ENCODE data around the gene IL16.

The IL16 gene

GRCh38 chr15:81174792-81175327 is 21.8 kb upstream of the IL16 start:
- no peak for DNase-seq (ENCODE audit: low read depth)

DNA sequence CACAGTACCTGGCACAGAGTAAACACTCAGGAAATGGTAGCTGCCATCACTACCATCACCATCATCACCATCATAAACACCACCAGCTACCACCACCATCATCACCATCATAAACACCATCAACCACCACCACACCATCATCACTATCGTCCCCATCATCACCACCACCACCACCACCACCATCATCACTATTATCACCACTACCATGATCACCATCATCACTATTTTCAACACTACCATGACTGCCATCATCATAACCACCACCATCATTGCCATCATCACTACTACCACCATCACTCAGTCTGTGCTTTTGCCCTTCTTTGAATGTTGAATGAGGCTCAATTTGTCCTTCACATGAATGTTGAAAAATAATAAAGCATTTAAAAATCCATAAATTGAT is 21.2 kb upstream of the IL16 start:
- DNase-seq (ENCODE audit: low read depth) = no peak

- no peak for DNase-seq (ENCODE audit: low read depth)
Observed at GRCh38 chr15:81176291-81176893, 20.3 kb upstream of the IL16 start.

- DNase-seq (ENCODE audit: low read depth) = no peak
Observed at GRCh38 chr15:81178365-81178764, 18.3 kb upstream of the IL16 start.

GRCh38 chr15:81181220-81181619 is 15.5 kb upstream of the IL16 start:
- no peak for DNase-seq (ENCODE audit: low read depth)

GRCh38 chr15:81182031-81182755 is 14.5 kb upstream of the IL16 start:
- DNase-seq (ENCODE audit: low read depth) = no peak

DNA sequence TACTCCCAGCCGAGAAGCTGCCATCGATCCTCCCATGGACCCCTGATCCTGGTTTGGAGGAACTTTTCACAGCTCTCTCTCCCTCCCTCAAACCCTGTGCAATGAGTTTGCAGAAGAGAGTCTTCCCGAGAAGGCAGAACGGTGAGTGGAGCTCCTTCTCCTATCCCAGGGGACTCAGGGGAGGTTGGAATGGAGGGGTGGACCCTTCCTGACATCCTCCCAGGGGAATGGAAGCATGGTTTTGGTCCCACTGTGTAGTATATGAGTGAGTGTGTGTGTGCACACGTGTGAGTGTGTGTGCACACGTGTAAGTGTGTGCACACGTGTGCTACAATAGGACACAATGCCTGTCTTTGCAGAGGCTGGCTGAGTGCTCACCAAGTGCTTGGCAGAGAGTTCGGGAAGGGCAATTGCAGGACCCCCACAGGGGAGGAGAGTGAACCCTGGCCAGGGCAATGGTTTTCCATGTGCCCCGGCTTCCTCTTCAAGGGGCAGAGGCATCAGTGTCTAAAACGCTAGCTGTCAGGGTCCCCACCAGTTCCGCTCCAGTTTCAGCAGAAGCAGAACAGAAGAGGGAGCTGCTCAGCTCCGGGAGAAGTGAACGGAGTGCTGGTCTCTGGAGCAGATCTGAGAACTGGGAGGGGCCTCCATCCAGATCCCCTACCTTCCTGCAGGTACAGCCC is 13.8 kb upstream of the IL16 start:
- no peak for DNase-seq (ENCODE audit: low read depth)

GRCh38 chr15:81183439-81183775 is 13.3 kb upstream of the IL16 start:
- no peak for DNase-seq (ENCODE audit: low read depth)

DNA sequence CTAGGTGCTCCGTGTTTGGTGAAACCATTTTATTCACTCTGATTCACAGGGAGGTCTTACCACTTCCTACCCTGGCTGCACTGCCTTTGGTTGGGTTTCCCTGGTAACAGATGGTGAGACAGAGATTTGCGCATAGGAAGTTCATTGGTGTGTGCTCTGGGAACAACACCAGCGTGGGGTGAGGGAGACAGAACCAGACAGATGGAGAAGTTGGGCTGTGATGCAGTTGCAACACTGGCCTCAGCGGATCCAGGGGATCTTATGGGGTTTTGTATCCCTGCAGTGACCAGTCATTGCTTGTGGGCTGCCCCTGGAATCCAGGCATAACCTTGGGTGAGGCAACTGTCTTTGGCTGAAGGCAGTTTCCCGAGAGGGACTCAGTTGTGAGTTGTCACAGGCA is 12.5 kb upstream of the IL16 start:
- no peak for DNase-seq (ENCODE audit: low read depth)

DNA sequence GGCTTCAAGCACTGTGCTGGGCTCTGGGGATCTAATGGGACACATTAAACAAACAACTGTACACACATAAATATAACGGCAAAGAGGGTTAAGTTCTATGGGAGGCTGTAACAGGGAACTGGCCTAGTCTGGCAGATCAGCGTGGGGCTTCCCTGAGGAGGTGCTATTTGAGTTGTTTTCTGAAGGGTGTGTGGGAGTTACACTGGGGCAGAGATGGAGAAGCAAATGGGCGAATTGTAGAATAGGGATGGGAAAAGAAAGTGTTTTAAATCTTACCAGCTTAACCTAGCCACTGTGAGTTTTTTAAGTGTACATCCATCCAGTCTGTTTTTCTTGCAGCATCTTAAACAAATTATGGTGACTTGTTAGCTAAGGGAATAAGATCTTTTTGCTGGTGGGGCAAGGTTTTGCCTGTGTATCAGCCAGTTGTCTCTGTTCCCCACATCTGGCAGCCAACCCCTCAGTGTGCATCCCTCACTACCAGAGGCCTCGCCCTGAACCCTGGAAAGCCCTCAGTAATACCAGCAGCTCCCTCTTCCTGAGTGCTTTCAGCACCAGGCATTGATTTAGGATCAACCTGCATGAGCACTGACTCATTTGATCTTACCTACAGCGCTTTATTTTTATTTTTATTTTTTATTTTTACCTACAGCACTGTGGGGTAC is 10.9 kb upstream of the IL16 start:
- no peak for DNase-seq (ENCODE audit: low read depth)

- no peak for DNase-seq (ENCODE audit: low read depth)
Observed at GRCh38 chr15:81188354-81188753, 8.3 kb upstream of the IL16 start.

- DNase-seq (ENCODE audit: low read depth) = no peak
Observed at GRCh38 chr15:81189583-81190283, 6.9 kb upstream of the IL16 start.

DNA sequence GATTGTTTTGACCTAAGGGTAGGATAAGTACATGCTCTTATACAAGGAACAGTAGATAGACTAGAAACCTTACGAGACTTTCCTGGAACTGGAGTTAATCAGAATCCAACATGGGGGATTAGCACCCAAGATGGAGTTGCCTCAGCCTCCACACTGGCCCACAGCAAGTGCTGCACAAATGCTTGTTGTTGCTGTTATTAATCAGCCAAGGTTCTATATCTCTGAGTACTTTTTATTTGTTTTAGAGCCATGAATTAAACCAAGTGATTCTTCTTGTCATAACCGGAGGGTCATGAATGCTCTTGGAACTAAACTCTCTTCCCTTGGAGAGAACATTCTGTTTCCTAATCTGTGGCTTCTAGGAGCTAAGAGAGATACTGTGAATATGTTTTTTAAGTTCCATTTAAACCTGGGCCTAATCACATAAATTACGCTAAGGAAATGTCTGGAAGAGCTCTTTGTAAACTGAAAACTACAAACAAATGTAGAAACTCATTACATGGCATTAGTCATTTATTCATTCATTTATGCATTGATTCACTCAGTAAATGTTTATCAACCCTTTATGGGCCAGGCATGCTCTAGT is 5.7 kb upstream of the IL16 start:
- DNase-seq (ENCODE audit: low read depth) = no peak

DNA sequence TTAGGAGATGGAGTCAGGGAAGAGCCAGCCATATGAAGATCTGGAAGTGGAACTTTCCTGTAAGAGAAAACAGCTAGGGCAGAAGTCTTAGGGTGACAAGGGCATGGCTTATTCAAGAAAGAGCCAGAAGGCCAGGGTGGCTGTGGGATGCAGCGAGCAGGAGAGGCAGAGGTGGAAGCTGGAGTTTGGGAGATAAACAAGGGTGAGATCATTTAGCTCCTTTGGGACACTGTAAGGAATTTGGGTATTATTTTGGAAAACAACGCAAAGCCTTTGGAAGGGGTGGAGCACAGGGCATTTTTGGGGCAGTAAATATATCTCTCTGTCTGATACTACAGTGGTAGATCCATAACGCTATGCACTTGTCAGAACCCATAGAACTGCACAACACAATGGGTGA is 5.0 kb upstream of the IL16 start:
- no peak for DNase-seq (ENCODE audit: low read depth)

GRCh38 chr15:81194723-81195122 is 2.0 kb upstream of the IL16 start:
- no peak for DNase-seq (ENCODE audit: low read depth)

DNA sequence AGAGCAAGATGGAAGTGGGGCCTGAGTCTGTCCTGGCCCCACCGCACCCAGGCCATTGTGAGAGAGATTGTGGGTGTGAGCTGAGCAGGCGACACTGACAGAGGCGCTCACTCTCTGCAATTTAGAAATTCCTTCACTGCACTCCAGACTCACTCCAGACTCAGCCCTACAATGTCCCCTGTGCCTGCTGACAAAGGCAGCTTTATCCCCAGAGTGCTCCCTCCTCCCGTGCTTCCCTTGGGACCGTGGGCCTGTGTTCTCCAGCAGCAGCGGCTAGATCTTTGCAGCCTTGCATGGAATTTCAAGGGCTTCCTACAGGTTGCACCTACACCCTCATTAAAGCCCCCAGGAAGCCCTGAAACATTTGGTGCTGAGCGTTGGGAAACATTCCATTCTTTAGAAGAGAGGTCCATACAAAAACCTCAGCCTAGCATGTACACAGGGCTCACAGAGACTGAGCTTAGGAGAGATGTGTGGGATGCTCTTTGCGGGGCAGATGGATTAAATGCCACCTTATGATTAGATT is 1.3 kb upstream of the IL16 start:
- no peak for DNase-seq (ENCODE audit: low read depth)

DNA sequence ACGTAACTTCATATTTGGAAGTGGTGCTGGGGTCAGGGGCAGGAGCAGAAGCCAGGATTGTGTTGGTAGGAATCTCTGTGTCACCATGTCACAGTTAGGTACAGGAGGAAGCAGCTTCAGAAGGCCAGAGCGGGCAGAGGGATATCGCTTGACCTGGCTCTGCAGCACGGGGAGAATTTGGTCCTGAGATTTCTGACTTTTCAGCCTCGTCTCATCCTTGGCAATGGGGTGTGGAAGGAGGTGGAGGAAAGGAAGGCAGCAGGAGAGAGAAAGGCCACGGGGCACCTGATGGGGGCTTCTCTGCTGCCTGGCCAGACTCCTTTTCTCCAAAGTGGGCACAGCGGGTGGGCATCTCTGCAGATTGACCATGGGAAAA is 564 bp downstream of the IL16 start:
- DNase-seq (ENCODE audit: low read depth) = no peak

DNA sequence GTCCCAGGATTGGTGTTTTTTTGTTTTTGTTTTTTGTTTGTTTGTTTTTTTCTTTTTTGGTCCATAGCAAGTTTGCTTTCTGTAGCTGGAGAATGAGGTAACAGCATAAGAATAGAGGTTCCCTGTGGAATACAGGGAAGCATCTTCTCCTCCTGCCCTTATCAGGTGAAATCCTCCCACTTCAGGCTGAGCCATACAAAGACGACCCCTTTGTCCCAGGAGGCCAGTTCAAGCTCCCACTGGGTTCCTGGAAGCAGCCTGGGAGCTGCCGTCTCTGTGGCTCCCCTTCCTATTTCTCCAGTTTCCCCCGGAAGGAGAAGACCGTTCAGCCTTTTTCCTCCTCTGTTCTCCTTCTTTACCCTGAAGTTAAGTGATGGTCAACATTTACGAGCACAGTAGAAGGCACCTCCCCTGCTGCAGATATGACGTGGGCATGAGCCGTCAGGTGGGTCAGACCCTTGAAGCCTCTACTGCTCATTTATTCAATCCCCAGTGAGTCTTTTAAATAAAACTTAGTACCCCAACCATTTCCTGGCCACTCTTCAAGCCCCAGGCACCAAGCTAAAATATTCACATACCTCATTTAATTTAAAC is 1.1 kb downstream of the IL16 start:
- DNase-seq (ENCODE audit: low read depth) = no peak

GRCh38 chr15:81199031-81199779 is 2.5 kb downstream of the IL16 start:
- no peak for DNase-seq (ENCODE audit: low read depth)

DNA sequence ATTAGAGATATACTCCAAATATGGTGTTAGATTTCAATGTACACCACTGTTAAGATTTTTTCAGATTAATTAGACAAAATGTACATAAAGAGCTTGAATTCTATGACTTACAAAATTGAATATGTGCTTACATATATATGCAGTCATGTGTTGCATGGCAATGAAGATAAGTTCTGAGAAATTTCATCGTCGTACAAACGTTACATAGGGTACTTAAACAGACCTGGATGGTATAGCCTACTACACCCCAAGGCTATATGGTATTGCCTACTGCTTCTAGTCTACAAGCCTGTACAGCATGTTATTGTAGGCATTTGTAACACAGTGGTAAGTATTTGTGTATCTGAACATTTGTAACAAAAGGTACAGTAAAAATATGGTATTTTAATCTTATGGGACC is 9.3 kb downstream of the IL16 start:
- DNase-seq (ENCODE audit: low read depth) = no peak
